GM21360 (cell line): Measurements from ENCODE around the gene RUFY1.

Source experiments
- ATAC-seq: cut with Tn5 transposase; IDR thresholded peaks from one replicate; pipeline ENCODE4 v1.9.1; 2021; ENCODE audit warnings: mild to moderate bottlenecking, moderate library complexity; ENCODE audit not compliant: unreplicated experiment

RUFY1 gene

DNA sequence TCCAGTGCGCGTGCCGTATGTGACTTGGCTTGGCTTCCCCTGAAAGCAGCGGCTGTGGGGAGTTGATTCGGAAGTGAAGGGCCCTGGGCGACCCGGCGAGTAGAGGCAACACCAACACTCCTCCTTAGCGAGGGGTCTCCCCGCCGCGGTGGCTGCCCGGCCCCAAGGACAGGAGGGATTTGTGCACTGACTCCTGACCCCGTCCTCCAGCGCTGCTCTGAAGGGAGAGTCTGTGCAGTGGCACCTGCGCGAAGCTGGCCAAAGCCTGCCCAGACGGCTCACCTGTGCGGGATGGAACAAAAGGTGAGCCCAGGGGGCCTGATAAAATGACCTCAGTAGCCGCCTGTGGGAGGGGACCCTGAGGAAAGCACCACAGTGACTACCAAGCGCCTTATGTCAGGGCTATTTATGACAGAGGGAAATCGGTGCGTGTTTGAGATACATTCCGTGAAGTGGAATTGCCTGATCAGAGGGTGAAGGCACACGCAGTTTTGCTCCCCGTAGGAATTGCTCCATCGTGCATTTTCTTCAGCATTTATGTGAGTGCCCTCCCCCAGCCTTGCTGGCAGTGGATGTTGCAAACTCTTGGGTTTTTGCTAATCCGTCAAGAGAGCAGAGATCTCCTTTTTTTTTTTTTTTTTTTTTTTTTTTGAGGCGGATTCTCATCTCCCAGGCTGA is 108.0 kb downstream of the RUFY1 start:
- peak; percentile 50 for ATAC-seq
